ENCODE measurements around the gene SHISAL1.

SHISAL1 gene

GRCh38 chr22:44259366-44260215, 53.2 kb downstream of the SHISAL1 start:
- H3K9me3 Mint-ChIP-seq: no peaks in the 10 kb centered on the region
- TF ChIP-seq CTCF (IDR thresholded peaks at IDR 0.05): no peak
- peaks cover 13% of the 10 kb centered on the region for H3K27me3 Mint-ChIP-seq (ENCODE audit: low read depth, poor library complexity)
- H3K4me1 Mint-ChIP-seq: peaks cover 21% of the 10 kb centered on the region
- H3K4me3 Mint-ChIP-seq: no peak overlapping the region
- H3K27ac Mint-ChIP-seq: peak overlapping the region; percentile 63
- no peaks in the 10 kb centered on the region for H3K36me3 Mint-ChIP-seq (ENCODE audit: low read depth)
- no peak for DNase-seq

- no peak for DNase-seq
- no peak for TF ChIP-seq CTCF (IDR thresholded peaks at IDR 0.05)
- H3K36me3 Mint-ChIP-seq (ENCODE audit: low read depth): no peaks in the 10 kb centered on the region
- no peak overlapping the region for H3K4me3 Mint-ChIP-seq
- H3K27me3 Mint-ChIP-seq (ENCODE audit: low read depth, poor library complexity): peaks cover 10% of the 10 kb centered on the region
- H3K27ac Mint-ChIP-seq: no peak overlapping the region
- peaks cover 21% of the 10 kb centered on the region for H3K4me1 Mint-ChIP-seq
- H3K9me3 Mint-ChIP-seq: no peaks in the 10 kb centered on the region
Observed at GRCh38 chr22:44256556-44257485, 55.9 kb downstream of the SHISAL1 start.

- no peak for TF ChIP-seq CTCF (IDR thresholded peaks at IDR 0.05)
- Mint-ChIP-seq H3K4me1 (peaks cover 21% of the 10 kb centered on the region), H3K9me3 (peaks cover 2% of the 10 kb centered on the region), H3K4me3 (no peak overlapping the region), H3K36me3 (ENCODE audit: low read depth) (no peaks in the 10 kb centered on the region), H3K27me3 (ENCODE audit: low read depth, poor library complexity) (peaks cover 10% of the 10 kb centered on the region), H3K27ac (no peak overlapping the region)
- DNase-seq: no peak
Observed at GRCh38 chr22:44256085-44256484, 56.7 kb downstream of the SHISAL1 start.

GRCh38 chr22:44254811-44255210, 57.9 kb downstream of the SHISAL1 start:
- Mint-ChIP-seq H3K36me3 (ENCODE audit: low read depth) (peaks cover 2% of the 10 kb centered on the region), H3K27me3 (ENCODE audit: low read depth, poor library complexity) (peaks cover 15% of the 10 kb centered on the region), H3K27ac (no peak overlapping the region), H3K4me1 (peaks cover 17% of the 10 kb centered on the region), H3K9me3 (peaks cover 15% of the 10 kb centered on the region), H3K4me3 (no peak overlapping the region)
- no peak for TF ChIP-seq CTCF (IDR thresholded peaks at IDR 0.05)
- no peak for DNase-seq

- TF ChIP-seq CTCF (IDR thresholded peaks at IDR 0.05): no peak
- H3K9me3 Mint-ChIP-seq: peaks cover 30% of the 10 kb centered on the region
- no peak for DNase-seq
- no peak overlapping the region for H3K4me3 Mint-ChIP-seq
- peaks cover 15% of the 10 kb centered on the region for H3K27me3 Mint-ChIP-seq (ENCODE audit: low read depth, poor library complexity)
- H3K27ac Mint-ChIP-seq: no peak overlapping the region
- no peaks in the 10 kb centered on the region for H3K4me1 Mint-ChIP-seq
- H3K36me3 Mint-ChIP-seq (ENCODE audit: low read depth): peaks cover 9% of the 10 kb centered on the region
Observed at GRCh38 chr22:44249376-44250147, 63.2 kb downstream of the SHISAL1 start.

Measured in nephron progenitor cell (in vitro differentiated cells).